NCI-H1436 (cell line): ENCODE results near the gene PYGO1.
"Not testable (repeated sequence)": the region's sequence is repeated elsewhere in the genome, so short reads cannot be mapped to it uniquely, and the experiment has no call there.

Experiments
- DNase-seq: peaks from one replicate; lab custom pipeline; 2025; lab: John Stamatoyannopoulos, UW

PYGO1 gene

GRCh38 chr15:55505407-55505806, 82.7 kb downstream of the PYGO1 start:
- DNase-seq, result not testable (repeated sequence)

DNA sequence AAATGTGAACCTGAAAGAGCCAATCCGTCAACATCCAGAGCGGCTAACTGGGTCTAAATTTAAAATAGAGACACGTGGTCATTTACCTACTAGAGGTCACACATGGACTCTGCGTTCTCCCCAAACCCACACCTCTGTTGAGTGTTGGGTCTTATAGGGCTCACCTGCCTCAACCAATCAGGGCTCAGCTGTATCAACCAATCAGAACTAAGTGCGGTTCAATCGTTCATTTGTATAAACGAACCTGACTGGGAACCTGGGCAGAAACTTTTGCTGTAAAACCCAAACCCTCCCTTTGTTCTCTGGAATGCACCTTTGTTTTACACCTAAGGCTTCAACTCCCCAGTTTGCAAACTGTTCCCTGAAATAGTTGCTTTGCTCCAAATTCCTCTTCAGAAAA, 89.0 kb downstream of the PYGO1 start:
- no peak for DNase-seq

DNA sequence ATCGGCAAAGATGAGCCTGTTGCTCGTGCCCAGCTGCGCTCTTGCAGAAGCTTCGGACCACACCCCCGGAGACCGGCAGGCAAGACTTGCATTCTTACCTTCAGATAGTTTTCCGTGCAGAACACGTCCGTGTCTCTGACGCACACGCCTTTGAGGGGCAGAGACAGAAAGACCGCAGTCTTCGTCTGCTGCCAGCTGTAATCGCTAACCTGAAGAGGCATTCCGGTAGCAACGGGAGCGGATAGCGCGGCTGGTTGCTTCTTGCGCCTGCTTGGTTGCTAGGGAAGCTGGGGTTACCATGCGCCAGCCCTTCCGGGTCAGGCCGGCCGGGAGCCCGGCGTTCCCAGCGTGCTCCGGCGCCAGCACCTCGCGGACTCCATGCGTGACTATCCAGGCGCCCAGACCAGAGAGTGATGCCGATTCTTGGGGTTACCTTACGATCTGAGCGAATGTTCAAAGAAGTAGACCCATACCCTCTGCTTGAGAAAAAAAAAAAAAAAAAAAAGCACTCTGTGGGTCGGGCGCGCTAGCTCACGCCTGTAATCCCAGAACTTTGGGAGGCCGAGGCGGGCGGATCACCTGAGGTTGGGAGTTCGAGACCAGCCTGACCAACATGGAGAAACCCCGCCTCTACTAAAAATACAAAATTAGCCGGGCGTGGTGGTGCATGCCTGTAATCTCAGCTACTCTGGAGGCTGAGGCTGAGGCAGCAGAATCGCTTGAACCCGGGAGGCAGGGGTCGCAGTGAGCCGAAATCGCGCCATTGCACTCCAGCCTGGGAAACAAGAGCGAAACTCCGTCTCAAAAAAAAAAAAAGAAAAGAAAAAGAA, 89.8 kb downstream of the PYGO1 start:
- peak; percentile 74 for DNase-seq

DNA sequence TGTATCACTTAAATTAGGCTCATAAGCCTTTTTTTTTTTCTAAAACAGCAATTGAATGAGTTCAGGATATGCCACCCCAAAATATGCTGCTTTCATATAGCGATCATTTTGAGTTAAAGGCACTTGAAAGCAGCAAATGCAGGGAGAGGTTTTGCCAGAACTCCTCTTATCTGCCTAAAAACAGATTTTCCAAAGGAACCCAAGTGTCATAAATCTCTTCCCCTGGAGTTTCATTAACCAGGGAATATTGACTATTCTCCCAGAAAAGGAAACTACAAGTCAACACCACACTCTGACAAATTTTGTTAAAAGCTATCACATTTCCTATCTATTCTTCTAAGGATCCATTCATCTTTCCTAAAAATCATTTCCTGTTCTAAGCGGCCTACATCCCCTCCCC, 91.4 kb downstream of the PYGO1 start:
- DNase-seq, result no peak

DNA sequence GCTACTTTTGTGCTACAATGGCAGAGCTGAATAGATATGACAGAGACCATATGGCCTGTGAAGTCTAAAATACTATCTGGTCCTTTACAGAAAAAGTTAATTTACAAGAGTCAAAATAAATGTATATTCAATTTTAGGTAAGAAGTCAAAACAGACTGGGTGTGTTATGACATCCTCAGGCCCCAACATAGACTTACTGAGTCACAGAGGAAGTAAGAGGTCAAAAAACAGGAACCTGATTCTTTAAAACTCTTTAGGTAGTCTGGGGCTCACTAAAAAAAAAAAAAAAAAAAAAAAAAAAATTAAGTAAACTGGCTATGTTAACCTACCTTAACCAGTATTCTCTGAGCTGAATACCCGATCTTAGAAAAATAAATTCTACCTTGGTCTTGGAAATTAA, 93.2 kb downstream of the PYGO1 start:
- DNase-seq, result no peak

GRCh38 chr15:55488952-55489600, 99.1 kb downstream of the PYGO1 start:
- DNase-seq, result not testable (repeated sequence)
